Uterus (tissue), 2 donors: ENCODE data around the gene RAB6A.

Experiments
- POLR2A ChIP-seq, 2 donors: fragments of 450-650 bp; IDR thresholded peaks; one replicate each; pipeline ENCODE4 v1.6.1; 2016; ENCODE audit warnings: antibody characterized with exemption in 2 of 2, mild to moderate bottlenecking in 1 of 2, moderate library complexity in 1 of 2
- TF ChIP-seq, protein P1 (sequence below), 4 experiments: fragments of 200-600 bp in 2 of 4; fragments of 450-650 bp in 2 of 4; sonication (generic) in 2 of 4; IDR thresholded peaks; one replicate each; pipeline ENCODE4 v1.5.1; 2016 to 2019; ENCODE audit warnings: antibody characterized with exemption in 4 of 4, mild to moderate bottlenecking in 2 of 4, moderate library complexity in 1 of 4

DNA sequence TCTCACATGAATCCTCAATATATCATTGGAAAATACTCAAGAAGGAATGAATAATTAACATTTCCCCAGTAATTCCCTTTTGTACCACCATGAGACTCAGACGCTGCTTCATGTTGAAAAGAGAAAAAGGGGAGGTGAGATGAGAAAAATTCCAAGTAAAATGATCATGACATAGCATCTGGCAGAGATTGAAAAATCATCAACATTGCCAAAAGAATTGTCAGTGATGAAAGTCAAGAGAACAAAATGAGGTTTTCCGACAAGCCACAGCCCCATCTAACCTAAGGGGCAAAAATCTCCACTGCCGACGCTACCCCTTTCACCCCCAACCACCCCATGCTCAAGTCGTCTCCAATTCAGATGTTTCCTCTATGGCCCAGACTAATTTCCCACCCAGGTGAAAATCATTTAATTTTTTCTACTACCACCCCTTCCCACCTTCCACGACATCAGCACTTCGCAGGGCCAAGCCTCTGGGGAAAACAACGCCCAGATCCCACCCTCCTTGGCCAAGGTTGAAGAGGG, 1.2 kb downstream of the RAB6A start:
- TF ChIP-seq, protein P1, sequence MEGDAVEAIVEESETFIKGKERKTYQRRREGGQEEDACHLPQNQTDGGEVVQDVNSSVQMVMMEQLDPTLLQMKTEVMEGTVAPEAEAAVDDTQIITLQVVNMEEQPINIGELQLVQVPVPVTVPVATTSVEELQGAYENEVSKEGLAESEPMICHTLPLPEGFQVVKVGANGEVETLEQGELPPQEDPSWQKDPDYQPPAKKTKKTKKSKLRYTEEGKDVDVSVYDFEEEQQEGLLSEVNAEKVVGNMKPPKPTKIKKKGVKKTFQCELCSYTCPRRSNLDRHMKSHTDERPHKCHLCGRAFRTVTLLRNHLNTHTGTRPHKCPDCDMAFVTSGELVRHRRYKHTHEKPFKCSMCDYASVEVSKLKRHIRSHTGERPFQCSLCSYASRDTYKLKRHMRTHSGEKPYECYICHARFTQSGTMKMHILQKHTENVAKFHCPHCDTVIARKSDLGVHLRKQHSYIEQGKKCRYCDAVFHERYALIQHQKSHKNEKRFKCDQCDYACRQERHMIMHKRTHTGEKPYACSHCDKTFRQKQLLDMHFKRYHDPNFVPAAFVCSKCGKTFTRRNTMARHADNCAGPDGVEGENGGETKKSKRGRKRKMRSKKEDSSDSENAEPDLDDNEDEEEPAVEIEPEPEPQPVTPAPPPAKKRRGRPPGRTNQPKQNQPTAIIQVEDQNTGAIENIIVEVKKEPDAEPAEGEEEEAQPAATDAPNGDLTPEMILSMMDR (IDR thresholded peaks at IDR 0.05) = peak in 1 of 4 experiments; percentile 16
- TF ChIP-seq POLR2A (IDR thresholded peaks at IDR 0.05) = no peak
